HCT116 (cell line): ENCODE measurements around the gene JAGN1. TPM values are rescaled to one million over a fixed set of nuclear protein-coding genes. Genes with fewer than 3 reads are reported as not detected.
A peak's percentile ranks its signal among the peaks of the same experiment; 100 is the strongest.

Experiments used
- ATAC-seq: fragments of 200-7000 bp; cut with Tn5 transposase; 2 replicates; pipeline ENCODE4 v1.9.1; 2020; ENCODE audit warnings: mild to moderate bottlenecking, moderate library complexity
- BruUV-seq: library from RNA; stranded (reverse); fragments of 400-500 nt; replicated peaks from 2 replicates; lab custom pipeline; 2021; lab: Mats Ljungman, UMichigan
- CTCF ChIA-PET: fragments of 300-600 bp; sonication (Branson Sonifier 250); formaldehyde crosslinking; loops from one replicate; lab custom pipeline; 2021; ENCODE audit warnings: antibody characterized with exemption; lab: Charles Lee
- POLR2A ChIA-PET: fragments of 300-600, 350-600 bp; sonication (Branson Sonifier 250); formaldehyde crosslinking; loops from one replicate; lab custom pipeline; 2021; ENCODE audit warnings: antibody characterized with exemption; lab: Charles Lee
- RAD21 ChIA-PET, 2 experiments: fragments of 300-600 bp; sonication (Branson Sonifier 250); formaldehyde crosslinking; loops; one replicate each; lab custom pipeline; 2023; ENCODE audit warnings: low total read pairs in 2 of 2; ENCODE audit not compliant: uncharacterized antibody in 2 of 2, unreplicated experiment in 2 of 2, low non-redundant PET in 1 of 2; lab: Charles Lee
- DNase-seq: peaks from one replicate; pipeline ENCODE4 v3.0.0-alpha.2; 2010; ENCODE audit warnings: low read depth, low spot score
- H2AFZ ChIP-seq: fragments of 200-600 bp; shearing (Covaris generic), sonication (generic); 2 replicates; pipeline ENCODE4 v1.6.1; 2017; ENCODE audit warnings: low read depth, mixed run types, mixed read lengths, antibody characterized with exemption, low read length; ENCODE audit not compliant: poor library complexity, severe bottlenecking
- H3K27ac ChIP-seq: 2 replicates; pipeline ENCODE4 v1.5.1; 2012; ENCODE audit warnings: low read depth, low read length
- H3K27me3 ChIP-seq: fragments of 200-600 bp; sonication (generic); 2 replicates; pipeline ENCODE4 v1.6.1; 2016; ENCODE audit warnings: mixed run types, low read length, mixed read lengths; ENCODE audit not compliant: insufficient read depth
- H3K36me3 ChIP-seq, 2 experiments: fragments of 200-500 bp in 1 of 2; fragments of 200-600 bp in 1 of 2; sonication (Bioruptor generic) in 1 of 2; sonication (generic) in 1 of 2; 2 replicates each; pipeline versions ENCODE4 v1.5.1 to v1.6.1; 2014 to 2016; ENCODE audit warnings: low read length in 2 of 2, inconsistent platforms in 1 of 2, mixed read lengths in 1 of 2, mixed run types in 1 of 2; ENCODE audit not compliant: insufficient read depth in 2 of 2, control insufficient read depth in 1 of 2
- H3K4me1 ChIP-seq, 2 experiments: fragments of 200-600 bp in 1 of 2; sonication (generic) in 1 of 2; 2 replicates each; pipeline versions ENCODE4 v1.5.1 to v1.6.1; 2012 to 2017; ENCODE audit warnings: low read length in 2 of 2, inconsistent platforms in 1 of 2, mild to moderate bottlenecking in 1 of 2, mixed read lengths in 1 of 2, mixed run types in 1 of 2, moderate library complexity in 1 of 2; ENCODE audit not compliant: insufficient read depth in 2 of 2, control insufficient read depth in 1 of 2
- H3K4me2 ChIP-seq: fragments of 200-600 bp; sonication (generic); 2 replicates; pipeline ENCODE4 v1.6.1; 2017; ENCODE audit warnings: mixed run types, low read length, mixed read lengths
- H3K4me3 ChIP-seq, 2 experiments: fragments of 200-600 bp in 1 of 2; sonication (generic) in 1 of 2; replicated peaks in 1 of 2; 2 replicates each; pipeline ENCODE4 v1.5.1; 2011 to 2016; ENCODE audit warnings: low read length in 2 of 2, control low read depth in 1 of 2, low read depth in 1 of 2, mild to moderate bottlenecking in 1 of 2, mixed read lengths in 1 of 2, mixed run types in 1 of 2
- H3K79me2 ChIP-seq: fragments of 200-600 bp; sonication (generic); 2 replicates; pipeline ENCODE4 v1.6.1; 2017; ENCODE audit warnings: mild to moderate bottlenecking, mixed run types, low read length, moderate library complexity, mixed read lengths; ENCODE audit not compliant: insufficient read depth
- H3K9ac ChIP-seq: fragments of 200-600 bp; sonication (generic); 2 replicates; pipeline ENCODE4 v1.6.1; 2016; ENCODE audit warnings: low read length, mixed read lengths
- H3K9me2 ChIP-seq: fragments of 200-600 bp; sonication (generic), shearing (Covaris generic); 2 replicates; pipeline ENCODE4 v1.6.1; 2017; ENCODE audit warnings: mixed run types, mild to moderate bottlenecking, moderate library complexity; ENCODE audit not compliant: insufficient read depth
- H3K9me3 ChIP-seq, 2 experiments: fragments of 200-500 bp in 1 of 2; fragments of 200-600 bp in 1 of 2; sonication (Bioruptor generic) in 1 of 2; sonication (generic) in 1 of 2; 2 replicates each; pipeline ENCODE4 v1.6.1; 2014 to 2017; ENCODE audit warnings: low read length in 2 of 2, mixed read lengths in 2 of 2, inconsistent platforms in 1 of 2, low read depth in 1 of 2, mild to moderate bottlenecking in 1 of 2, mixed run types in 1 of 2, moderate library complexity in 1 of 2; ENCODE audit not compliant: control insufficient read depth in 1 of 2, insufficient read depth in 1 of 2
- H4K20me1 ChIP-seq: fragments of 200-600 bp; sonication (generic), shearing (Covaris generic); 2 replicates; pipeline ENCODE4 v1.6.1; 2017; ENCODE audit warnings: mixed run types, mild to moderate bottlenecking, moderate library complexity; ENCODE audit not compliant: insufficient read depth
- ATF3 ChIP-seq: IDR thresholded peaks from 2 replicates; pipeline ENCODE4 v1.6.1; 2012
- CBX3 ChIP-seq: IDR thresholded peaks from 2 replicates; pipeline ENCODE4 v1.6.1; 2012; ENCODE audit warnings: low read depth
- CEBPB ChIP-seq: IDR thresholded peaks from 2 replicates; pipeline ENCODE4 v1.6.1; 2012; ENCODE audit warnings: low read depth
- CTCF ChIP-seq, 3 experiments: fragments of 200-600 bp in 1 of 3; sonication (generic) in 1 of 3; IDR thresholded peaks in 2 of 3; conservative IDR thresholded peaks in 1 of 3; 2 replicates each; pipeline ENCODE4 v1.5.1; 2012 to 2017; ENCODE audit warnings: low read depth in 2 of 3, low read length in 2 of 3, antibody characterized with exemption in 1 of 3, borderline replicate concordance in 1 of 3, control low read depth in 1 of 3, mild to moderate bottlenecking in 1 of 3, mixed read lengths in 1 of 3, mixed run types in 1 of 3, moderate library complexity in 1 of 3; ENCODE audit not compliant: insufficient read depth in 1 of 3
- EGR1 ChIP-seq: IDR thresholded peaks from 2 replicates; pipeline ENCODE4 v1.6.1; 2012; ENCODE audit warnings: low read depth
- EZH2 ChIP-seq: fragments of 200-600 bp; sonication (generic); IDR thresholded peaks from 2 replicates; pipeline ENCODE4 v1.6.1; 2017; ENCODE audit warnings: antibody characterized with exemption, mixed run types
- EZH2phosphoT487 ChIP-seq: fragments of 200-600 bp; IDR thresholded peaks from 2 replicates; pipeline ENCODE4 v1.6.1; 2018; ENCODE audit warnings: antibody characterized with exemption, borderline replicate concordance
- FOSL1 ChIP-seq: IDR thresholded peaks from 2 replicates; pipeline ENCODE4 v1.6.1; 2012; ENCODE audit warnings: low read depth
- JUND ChIP-seq: IDR thresholded peaks from 2 replicates; pipeline ENCODE4 v1.6.1; 2012
- MAX ChIP-seq: IDR thresholded peaks from 2 replicates; pipeline ENCODE4 v1.6.1; 2012
- POLR2A ChIP-seq: IDR thresholded peaks from 2 replicates; pipeline ENCODE4 v1.7.0; 2011; ENCODE audit warnings: borderline replicate concordance; ENCODE audit not compliant: insufficient read depth, insufficient read length; ENCODE audit errors: extremely low read depth
- POLR2AphosphoS5 ChIP-seq: IDR thresholded peaks from 2 replicates; pipeline ENCODE4 v1.6.1; 2011; ENCODE audit warnings: mild to moderate bottlenecking, low read depth, low read length, moderate library complexity
- RAD21 ChIP-seq: IDR thresholded peaks from 2 replicates; pipeline ENCODE4 v1.6.1; 2012; ENCODE audit warnings: low read depth, mild to moderate bottlenecking
- SIN3A ChIP-seq: IDR thresholded peaks from 2 replicates; pipeline ENCODE4 v1.6.1; 2012; ENCODE audit warnings: low read depth
- SP1 ChIP-seq: IDR thresholded peaks from 2 replicates; pipeline ENCODE4 v1.6.1; 2012; ENCODE audit warnings: low read depth
- SRF ChIP-seq: IDR thresholded peaks from 2 replicates; pipeline ENCODE4 v1.6.1; 2012; ENCODE audit warnings: low read depth
- TCF7L2 ChIP-seq: IDR thresholded peaks from 2 replicates; pipeline ENCODE4 v1.7.0; 2011; ENCODE audit warnings: borderline replicate concordance, inconsistent platforms; ENCODE audit not compliant: insufficient read depth, insufficient read length; ENCODE audit errors: extremely low read depth
- YY1 ChIP-seq: IDR thresholded peaks from 2 replicates; pipeline ENCODE4 v1.6.1; 2011; ENCODE audit warnings: low read length, low read depth, moderate library complexity, mild to moderate bottlenecking; ENCODE audit not compliant: insufficient replicate concordance; ENCODE audit errors: extremely low read depth
- ZBTB33 ChIP-seq: IDR thresholded peaks from 2 replicates; pipeline ENCODE4 v1.6.1; 2011; ENCODE audit warnings: mild to moderate bottlenecking, low read length, moderate library complexity; ENCODE audit not compliant: insufficient replicate concordance; ENCODE audit errors: extremely low read depth
- ZFX ChIP-seq: fragments of 450-650 bp; IDR thresholded peaks from 2 replicates; pipeline ENCODE4 v1.6.1; 2017
- ZNF274 ChIP-seq: fragments of 200-500 bp; sonication (Bioruptor generic); IDR thresholded peaks from 2 replicates; pipeline ENCODE4 v1.6.1; 2014; ENCODE audit warnings: mild to moderate bottlenecking, low read depth, low read length, inconsistent platforms
- intact Hi-C: fragments of 100-400 bp; cut with micrococcal nuclease; formaldehyde crosslinking; loops from 2 replicates; pipeline ENCODE4 v1.10.0; 2022
- total RNA-seq: library from RNA; stranded (reverse); gene quantifications from one replicate; pipeline ENCODE4 v1.2.1, GENCODE V29; 2021; ENCODE audit not compliant: unreplicated experiment

JAGN1 gene
- total RNA-seq, 1 experiment from 2014 or later: 33.4 TPM

- CTCF ChIA-PET: interaction anchor here (1.1 to 6.2 kb wide), 8 partner anchors 13 to 388 kb away, joined by 3 to 65 read pairs (median 5); partner anchors contain the start of gene IL17RC
- TF ChIP-seq YY1 (no peak), MAX (peak; percentile 95), SIN3A (peak; percentile 94), POLR2AphosphoS5 (peak; percentile 83), JUND (no peak), RAD21 (no peak), EZH2phosphoT487 (no peak), ATF3 (no peak), FOSL1 (no peak), CEBPB (no peak), EZH2 (no peak), SP1 (peak; percentile 87), ZNF274 (no peak), CTCF (IDR thresholded peaks at IDR 0.05 in 2 of 3, conservative IDR thresholded peaks at IDR 0.05 in 1 of 3; ENCODE audit: borderline replicate concordance in 1 of 3, insufficient read depth in 1 of 3, low read depth in 2 of 3, low read length in 2 of 3) (no peak), SRF (no peak; the same call in 1 of the 2 replicates), ZFX (no peak), TCF7L2 (peak; percentile 91), EGR1 (no peak), CBX3 (0 out of 2 replicates have a peak, but pooled peaks have one; percentile 10), POLR2A (peak; percentile 62), ZBTB33 (peak; percentile 23)
These were observed 43.3 kb downstream of the JAGN1 start, which contains the start of gene CRELD1 for GRCh38 chr3:9933561-9934234. CRELD1 (plus strand) TSS chr3:9933834; CDS start chr3:9934439, 605 bp downstream.

More at GRCh38 chr3:9933561-9934234, 43.3 kb downstream of the JAGN1 start, which contains the start of gene CRELD1:
- peaks cover 0 to 4% of the 10 kb centered on the region in 2 experiments; a peak in 1 of 4 replicates for H3K36me3 ChIP-seq
- H3K9me2 ChIP-seq: no peaks in the 10 kb centered on the region
- no peak within 1 kb of the TSS for H2AFZ ChIP-seq
- peaks cover 9 to 24% of the 10 kb centered on the region in 2 experiments for H3K4me1 ChIP-seq
- H3K79me2 ChIP-seq: no peaks in the 10 kb centered on the region
- intact Hi-C loops: loop anchor here (5.0 kb wide), 3 partner anchors 41 to 216 kb away; partner anchors contain the start of genes JAGN1 and RPUSD3
- peak within 1 kb of the TSS; percentile 73 for H3K9ac ChIP-seq
- H3K9me3 ChIP-seq: no peaks in the 10 kb centered on the region
- peak within 1 kb of the TSS; percentile 84 for H3K27ac ChIP-seq
- H3K4me2 ChIP-seq: peak within 1 kb of the TSS; percentile 87
- no peaks in the 10 kb centered on the region for H4K20me1 ChIP-seq
- POLR2A ChIA-PET: interaction anchor here (1.0 to 3.0 kb wide), 6 partner anchors 9 to 389 kb away, joined by 3 to 27 read pairs (median 4); partner anchors contain the start of gene ARPC4
- ATAC-seq: peak; percentile 85
- BruUV-seq: no TSS peak
- no peaks in the 10 kb centered on the region for H3K27me3 ChIP-seq
- peak within 1 kb of the TSS; percentile 52 to 69 for H3K4me3 ChIP-seq
- RAD21 ChIA-PET: interaction anchor here (0.7 to 0.8 kb wide), 2 partner anchors 13 to 31 kb away, joined by 4 to 6 read pairs; partner anchors contain the start of gene IL17RE (in 1 of the 2)
- peak; percentile 90 for DNase-seq
